Colonic mucosa (tissue), 4 donors: ENCODE data around the gene AHI1. TPM values are rescaled to one million over a fixed set of nuclear protein-coding genes. Genes with fewer than 3 reads are reported as not detected.

Experiments used
- DNase-seq: peaks from one replicate; pipeline ENCODE4 v3.0.0-alpha.2; 2020
- H3K27ac ChIP-seq: fragments of 200-600 bp; one replicate; pipeline ENCODE4 v1.8.0; 2021
- H3K27me3 ChIP-seq: fragments of 200-600 bp; one replicate; pipeline ENCODE4 v1.8.0; 2021
- H3K36me3 ChIP-seq: fragments of 200-600 bp; one replicate; pipeline ENCODE4 v1.8.0; 2021
- H3K4me1 ChIP-seq: fragments of 200-600 bp; one replicate; pipeline ENCODE4 v1.8.0; 2021; ENCODE audit warnings: mild to moderate bottlenecking
- H3K4me3 ChIP-seq: fragments of 200-600 bp; one replicate; pipeline ENCODE4 v1.8.0; 2021
- H3K9ac ChIP-seq, 2 donors: one replicate each; pipeline ENCODE4 v1.7.0; 2013; ENCODE audit warnings: control low read depth in 2 of 2, low read depth in 2 of 2, low read length in 2 of 2
- H3K9me3 ChIP-seq: fragments of 200-600 bp; one replicate; pipeline ENCODE4 v1.8.0; 2021
- CTCF ChIP-seq: fragments of 200-600 bp; IDR thresholded peaks from one replicate; pipeline ENCODE4 v1.8.0; 2022; ENCODE audit warnings: antibody characterized with exemption, mild to moderate bottlenecking
- intact Hi-C: fragments of 100-400 bp; cut with DNase I; formaldehyde crosslinking; loops from one replicate; pipeline ENCODE4 v1.14.1; 2022
- total RNA-seq, 2 donors: library from RNA; stranded (reverse); fragmentation: NEBNext Ultra II Directional in 1 of 2; extraction: Animal tissue kit (Norgen Biotek cat#: 25700) in 1 of 2; gene quantifications; one replicate each; pipeline ENCODE4 v1.2.1, GENCODE V29; 2021
- donor health status: healthy.
- donor health status: DM: no; HTN: no; CAD: no.
- donor health status: DM: no; HTN: no; CAD: no.

Gene AHI1
- total RNA-seq, 2 donors from 2014 or later = 21.0 to 25.5 TPM

GRCh38 chr6:135527960-135528249 lies 30.4 kb upstream of the AHI1 start:
- no peak overlapping the region for H3K4me3 ChIP-seq
- H3K9me3 ChIP-seq = no peaks in the 10 kb centered on the region
- no peak overlapping the region for H3K27ac ChIP-seq
- no peaks in the 10 kb centered on the region for H3K27me3 ChIP-seq
- no peaks in the 10 kb centered on the region for H3K4me1 ChIP-seq
- intact Hi-C loops = no loop called here
- DNase-seq = no peak
- no peaks in the 10 kb centered on the region for H3K36me3 ChIP-seq
- TF ChIP-seq CTCF = no peak
- H3K9ac ChIP-seq = no peak overlapping the region

- no peaks in the 10 kb centered on the region for H3K27me3 ChIP-seq
- no peaks in the 10 kb centered on the region for H3K4me1 ChIP-seq
- intact Hi-C loops = no loop called here
- H3K27ac ChIP-seq = no peak overlapping the region
- no peaks in the 10 kb centered on the region for H3K36me3 ChIP-seq
- H3K4me3 ChIP-seq = no peak overlapping the region
- DNase-seq = no peak
- no peak for TF ChIP-seq CTCF
- no peak overlapping the region for H3K9ac ChIP-seq
- H3K9me3 ChIP-seq = no peaks in the 10 kb centered on the region
These were observed 29.8 kb upstream of the AHI1 start for GRCh38 chr6:135527116-135527959.

- Histone ChIP-seq H3K9me3 (no peaks in the 10 kb centered on the region), H3K36me3 (no peaks in the 10 kb centered on the region), H3K27ac (no peak overlapping the region), H3K4me3 (no peak overlapping the region), H3K4me1 (no peaks in the 10 kb centered on the region), H3K9ac (no peak overlapping the region), H3K27me3 (no peaks in the 10 kb centered on the region)
- intact Hi-C loops = no loop called here
- no peak for DNase-seq
- TF ChIP-seq CTCF = no peak
These were observed 28.1 kb upstream of the AHI1 start for GRCh38 chr6:135525594-135525993.

- intact Hi-C loops = no loop called here
- no peaks in the 10 kb centered on the region for H3K4me1 ChIP-seq
- no peaks in the 10 kb centered on the region for H3K36me3 ChIP-seq
- H3K9me3 ChIP-seq = no peaks in the 10 kb centered on the region
- TF ChIP-seq CTCF = no peak
- no peaks in the 10 kb centered on the region for H3K27me3 ChIP-seq
- DNase-seq = no peak
- H3K27ac ChIP-seq = no peak overlapping the region
- no peak overlapping the region for H3K9ac ChIP-seq
- no peak overlapping the region for H3K4me3 ChIP-seq
These were observed 25.6 kb upstream of the AHI1 start for GRCh38 chr6:135522965-135523692.

- DNase-seq = no peak
- no peak for TF ChIP-seq CTCF
- intact Hi-C loops = no loop called here
- Histone ChIP-seq H3K27me3 (no peaks in the 10 kb centered on the region), H3K4me1 (no peaks in the 10 kb centered on the region), H3K27ac (no peak overlapping the region), H3K36me3 (no peaks in the 10 kb centered on the region), H3K9me3 (no peaks in the 10 kb centered on the region), H3K4me3 (no peak overlapping the region), H3K9ac (no peak overlapping the region)
These were observed 23.9 kb upstream of the AHI1 start for GRCh38 chr6:135521431-135521830.
